Activated CD8-positive, alpha-beta memory T cell treated with anti-CD3 and anti-CD28 coated beads, Interleukin-2, amount 50 U/mL, for 4 hours (primary cell): ENCODE results near the gene IQCE.

ENCODE experiments used
- DNase-seq: peaks from one replicate; pipeline ENCODE4 v3.0.0-alpha.2; 2020

Gene IQCE

GRCh38 chr7:2621061-2621828, 62.5 kb downstream of the IQCE start:
- DNase-seq: no peak

DNA sequence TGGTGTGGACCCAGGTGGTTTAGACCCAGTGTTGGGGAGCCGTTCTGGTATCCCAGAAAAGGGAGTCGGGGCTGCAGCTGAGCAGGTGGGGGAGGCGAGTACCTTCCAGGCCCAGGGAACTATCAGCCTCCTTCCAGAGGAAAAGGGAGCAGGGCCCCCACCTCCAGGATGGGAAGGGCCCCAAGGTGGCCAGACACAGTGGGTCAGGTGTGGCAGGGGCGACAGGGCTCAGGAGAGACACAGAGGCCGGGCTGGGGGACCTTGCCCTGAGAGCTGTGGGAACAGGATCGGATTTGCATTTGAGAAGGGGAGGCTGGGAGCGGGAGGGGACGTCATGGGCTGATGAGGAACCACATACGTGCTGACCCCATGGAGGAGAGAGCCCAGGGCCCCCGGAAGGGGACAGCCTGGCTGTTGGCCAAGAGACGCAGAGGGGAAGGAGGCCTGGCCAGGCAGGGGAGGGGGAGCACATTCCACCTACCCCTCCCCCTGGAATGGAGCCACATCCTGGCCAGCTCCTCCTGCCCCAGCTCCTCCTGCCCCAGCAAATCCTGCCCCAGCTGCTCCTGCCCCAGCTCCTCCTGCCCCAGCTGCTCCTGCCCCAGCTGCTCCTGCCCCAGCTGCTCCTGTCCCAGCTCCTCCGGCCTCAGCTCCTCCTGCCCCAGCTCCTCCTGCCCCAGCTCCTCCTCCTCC, 63.3 kb downstream of the IQCE start:
- DNase-seq: no peak

DNA sequence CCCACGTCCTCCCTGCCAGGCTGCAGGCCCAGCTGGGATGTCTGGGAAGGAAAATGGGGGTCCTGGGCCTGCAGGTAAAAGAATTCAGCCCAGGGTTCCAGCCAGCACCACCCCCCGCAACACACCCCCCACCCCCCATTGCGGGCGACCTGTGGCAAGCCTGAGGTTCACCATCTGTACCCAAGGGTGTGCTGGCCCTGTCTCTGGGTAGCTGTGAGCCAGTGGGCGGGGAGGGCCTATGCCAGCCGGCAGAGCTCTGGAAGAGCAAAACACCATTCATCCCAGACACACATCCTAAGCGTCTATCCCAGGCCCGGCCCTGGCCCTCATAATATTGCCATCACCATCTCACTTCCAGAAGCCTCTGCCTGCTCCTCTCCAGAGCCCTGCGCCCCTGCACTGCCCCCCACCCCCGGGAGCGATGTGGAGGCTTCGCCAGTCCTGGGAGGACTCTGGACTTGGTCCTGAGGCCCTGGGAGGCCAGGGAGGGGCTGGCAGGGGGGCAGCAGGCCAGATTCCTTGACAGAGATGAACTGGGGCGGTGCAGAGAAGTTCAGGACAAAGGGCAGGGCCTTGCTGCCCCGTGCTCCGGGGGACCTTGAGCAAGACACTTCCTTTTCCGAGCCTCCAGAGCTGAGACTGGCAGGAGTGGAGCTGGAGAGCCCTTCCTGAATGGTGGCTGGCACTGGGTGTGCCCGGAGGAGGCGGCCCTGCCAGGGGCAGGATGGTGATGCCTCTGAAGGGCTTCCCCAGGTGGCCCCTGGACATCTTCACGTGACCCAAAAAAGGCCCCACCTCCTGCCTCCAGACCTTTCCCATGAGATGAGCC, 64.3 kb downstream of the IQCE start:
- DNase-seq: no peak

GRCh38 chr7:2623698-2624014, 64.9 kb downstream of the IQCE start:
- DNase-seq: no peak

DNA sequence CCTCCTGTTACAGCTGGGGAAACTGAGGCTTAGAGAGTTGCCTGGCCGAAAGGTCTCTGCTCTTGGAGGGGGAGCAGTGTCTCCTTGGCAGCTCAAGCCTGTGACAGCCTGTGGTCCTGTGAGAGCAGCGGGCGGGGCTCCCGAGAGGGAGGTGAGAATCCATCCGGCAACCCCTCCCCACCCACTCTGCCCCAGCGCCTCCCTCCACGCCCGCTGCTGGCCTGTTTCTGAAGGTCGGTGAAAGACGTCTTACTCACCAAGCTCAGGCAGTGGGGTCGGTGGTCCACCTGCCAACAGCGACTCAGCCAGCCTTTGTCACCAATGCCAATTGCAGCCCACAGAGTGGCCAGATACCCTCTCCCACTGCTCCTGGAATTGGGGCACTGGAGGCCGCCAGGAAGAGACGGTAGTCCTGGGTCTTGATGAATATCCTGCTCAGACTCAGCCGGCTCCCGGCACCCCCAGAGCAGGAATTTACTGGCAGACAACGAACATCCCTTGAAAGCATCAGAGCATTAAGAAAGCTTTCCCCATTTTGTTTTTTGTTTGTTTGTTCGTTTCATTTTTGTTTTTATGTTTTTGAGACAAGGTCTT, 65.6 kb downstream of the IQCE start:
- DNase-seq: no peak

DNA sequence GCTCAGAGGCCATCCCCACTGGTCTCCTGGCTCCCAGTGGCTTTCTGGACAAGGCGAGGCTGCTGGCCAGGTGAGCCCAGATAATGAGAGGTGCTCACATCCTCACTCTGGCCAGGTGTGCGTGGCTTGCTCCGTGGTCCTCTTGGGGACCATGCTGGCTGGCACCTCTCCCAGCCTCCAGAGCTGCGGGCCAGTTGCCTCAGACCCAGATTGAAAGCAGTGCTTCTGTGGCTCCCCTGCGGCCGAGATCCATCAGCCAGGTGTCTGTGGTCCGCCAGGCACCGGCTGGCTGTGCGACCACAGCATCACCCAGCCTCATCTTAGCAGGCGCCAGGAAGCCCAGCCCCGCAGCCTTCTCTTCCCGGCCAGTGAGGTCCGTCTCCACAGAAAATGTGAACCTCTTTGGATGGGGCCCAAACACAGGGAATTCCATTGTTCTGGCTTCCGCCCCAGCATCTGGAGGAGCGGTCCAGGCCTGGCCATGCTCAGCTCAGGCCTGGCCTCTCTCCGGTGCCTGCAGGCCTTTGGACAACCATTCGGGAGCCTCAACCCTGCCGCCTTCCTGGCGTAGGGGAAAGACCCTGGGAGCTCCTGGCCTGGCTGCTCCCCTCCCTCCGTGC, 67.8 kb downstream of the IQCE start:
- no peak for DNase-seq

DNA sequence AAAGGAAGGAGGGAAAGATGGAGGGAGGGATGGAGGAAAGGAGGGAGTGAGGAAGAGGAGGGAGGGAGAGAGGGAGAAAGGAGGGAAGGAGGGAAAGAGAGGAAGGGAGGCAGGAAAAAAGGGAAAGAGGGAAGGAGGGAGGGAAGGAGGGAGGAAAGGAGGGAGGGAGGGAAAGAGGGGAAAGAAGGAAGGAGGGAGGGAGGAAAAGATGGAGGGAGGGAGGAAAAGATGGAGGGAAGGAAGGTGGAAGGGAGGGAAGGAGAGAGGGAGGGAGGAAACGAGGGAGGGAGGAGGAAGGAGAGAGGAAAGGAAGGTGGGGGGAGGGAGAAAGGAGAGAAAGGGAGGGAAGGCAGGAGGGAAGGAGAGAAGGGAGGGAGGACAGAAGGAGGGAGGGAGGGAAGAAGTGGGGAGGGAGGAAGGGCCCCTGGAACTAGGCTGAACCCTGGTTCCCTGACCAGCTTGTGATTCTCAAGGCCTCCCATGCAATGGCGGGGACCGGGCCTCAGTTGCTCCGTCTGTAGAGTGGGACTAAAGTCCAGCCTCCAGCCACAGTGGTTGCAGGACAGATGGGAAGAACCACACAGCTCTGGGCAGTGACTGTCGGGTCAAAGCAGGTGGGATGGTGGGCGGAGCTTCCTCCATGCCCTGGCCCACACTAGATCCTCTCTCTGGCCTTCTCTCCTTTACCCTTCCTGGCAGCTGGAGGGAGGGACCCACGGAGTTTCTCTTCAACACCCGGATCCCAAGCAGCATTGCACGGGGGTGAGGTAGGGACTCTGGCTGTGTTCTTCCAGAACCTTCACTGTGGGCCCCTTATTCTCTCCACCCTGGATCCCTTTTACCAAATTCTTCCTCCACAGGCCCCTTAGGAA, 68.7 kb downstream of the IQCE start:
- no peak for DNase-seq

DNA sequence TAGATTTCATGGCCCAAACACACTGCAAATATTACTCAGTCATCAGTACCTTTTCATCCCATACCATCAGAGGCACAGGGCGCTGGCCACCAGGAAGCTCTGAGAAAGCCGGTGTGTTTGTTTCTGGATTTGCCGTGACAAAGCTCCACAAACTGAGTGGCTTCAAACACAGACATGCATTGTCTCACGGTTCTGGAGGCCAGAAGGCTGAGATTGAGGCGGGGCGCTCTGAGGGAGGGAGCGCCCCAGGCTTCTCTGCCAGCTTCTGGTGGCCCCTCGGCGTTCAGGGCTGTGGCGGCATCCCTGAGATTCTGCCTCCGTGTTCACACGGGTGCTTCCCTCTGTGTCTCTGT, 69.3 kb downstream of the IQCE start:
- no peak for DNase-seq

GRCh38 chr7:2628891-2629290, 70.1 kb downstream of the IQCE start:
- DNase-seq: no peak

- DNase-seq: no peak
Measured at GRCh38 chr7:2629746-2630681, 71.2 kb downstream of the IQCE start.

- no peak for DNase-seq
Measured at GRCh38 chr7:2631946-2632732, 73.4 kb downstream of the IQCE start, which contains the start of gene TTYH3. TTYH3 (plus strand) TSS chr7:2631986; CDS start chr7:2632156, 170 bp downstream.

DNA sequence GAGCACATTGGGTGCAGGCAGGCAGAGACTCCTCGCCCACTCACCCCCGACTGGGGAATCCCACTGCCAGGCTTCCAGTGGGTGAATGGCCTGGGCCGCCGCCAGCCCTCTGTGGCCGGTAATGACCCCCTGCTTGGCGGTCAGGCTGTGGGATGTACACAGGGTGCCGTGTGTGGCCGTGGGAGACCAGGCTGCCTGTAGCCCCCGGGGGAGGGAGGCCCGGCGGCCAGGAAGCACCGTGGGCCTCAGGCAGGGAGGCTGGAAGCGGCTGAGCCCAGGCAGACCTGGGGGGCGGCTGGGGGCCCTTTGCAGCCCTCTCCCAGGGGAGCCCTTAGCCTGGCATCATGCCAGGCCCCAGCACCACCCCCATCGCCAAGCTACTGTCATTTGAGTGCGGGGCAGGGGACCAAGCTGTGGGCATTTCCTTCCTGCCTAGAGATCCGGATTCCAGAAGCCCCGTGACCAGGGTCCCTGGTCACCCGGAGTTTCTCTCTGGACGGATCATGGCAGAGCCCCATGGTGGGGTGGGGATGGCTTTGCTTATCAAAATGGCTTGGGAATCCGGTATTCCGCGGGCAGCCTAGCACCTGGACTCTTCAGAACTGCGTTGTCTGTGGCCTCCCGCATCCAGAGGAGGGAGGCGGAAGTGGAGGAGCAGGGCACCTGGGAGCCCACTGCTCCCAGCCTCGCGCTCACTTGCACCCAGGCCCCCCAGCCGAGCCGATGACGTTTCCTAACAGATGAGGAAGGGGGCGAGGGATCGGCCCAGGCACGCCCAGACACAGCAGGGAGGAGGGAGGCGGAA, 74.2 kb downstream of the IQCE start:
- DNase-seq: peak; percentile 54

DNA sequence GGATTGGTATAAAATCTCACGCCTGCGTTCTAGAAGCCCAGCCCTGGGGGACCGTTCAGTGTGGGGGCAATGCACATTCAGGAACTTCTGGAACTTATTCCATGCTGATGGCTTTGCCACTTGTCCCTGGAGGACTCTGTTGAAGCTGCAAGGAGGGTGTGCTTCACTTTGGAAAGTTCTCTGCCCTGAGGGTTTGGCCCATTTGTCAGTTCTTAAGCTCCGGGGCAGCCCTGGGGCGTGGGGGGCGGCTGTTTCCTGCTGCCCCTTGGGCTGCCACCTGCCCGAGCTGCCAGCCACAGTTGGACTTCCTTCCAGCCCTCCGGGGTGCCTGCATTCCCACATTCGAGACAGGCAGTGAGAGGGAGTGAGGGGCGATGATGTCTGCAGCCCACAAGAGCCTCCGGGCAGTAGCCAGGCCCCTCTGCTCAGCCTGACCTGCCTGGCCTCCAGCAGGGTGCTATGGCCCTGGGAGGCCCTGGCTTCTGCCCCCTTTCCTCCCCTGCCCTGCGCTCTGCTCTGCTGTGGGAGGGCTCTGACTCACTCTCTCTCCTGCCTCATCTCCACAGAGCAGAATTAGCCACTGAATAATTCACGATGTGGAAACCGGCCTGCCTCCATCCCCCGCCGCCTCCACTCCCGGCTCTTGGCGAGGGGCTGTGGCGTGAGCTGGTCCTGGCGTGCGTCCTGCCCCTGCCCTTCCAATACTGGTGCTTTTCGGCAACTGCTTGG, 74.9 kb downstream of the IQCE start:
- DNase-seq: peak; percentile 55

DNA sequence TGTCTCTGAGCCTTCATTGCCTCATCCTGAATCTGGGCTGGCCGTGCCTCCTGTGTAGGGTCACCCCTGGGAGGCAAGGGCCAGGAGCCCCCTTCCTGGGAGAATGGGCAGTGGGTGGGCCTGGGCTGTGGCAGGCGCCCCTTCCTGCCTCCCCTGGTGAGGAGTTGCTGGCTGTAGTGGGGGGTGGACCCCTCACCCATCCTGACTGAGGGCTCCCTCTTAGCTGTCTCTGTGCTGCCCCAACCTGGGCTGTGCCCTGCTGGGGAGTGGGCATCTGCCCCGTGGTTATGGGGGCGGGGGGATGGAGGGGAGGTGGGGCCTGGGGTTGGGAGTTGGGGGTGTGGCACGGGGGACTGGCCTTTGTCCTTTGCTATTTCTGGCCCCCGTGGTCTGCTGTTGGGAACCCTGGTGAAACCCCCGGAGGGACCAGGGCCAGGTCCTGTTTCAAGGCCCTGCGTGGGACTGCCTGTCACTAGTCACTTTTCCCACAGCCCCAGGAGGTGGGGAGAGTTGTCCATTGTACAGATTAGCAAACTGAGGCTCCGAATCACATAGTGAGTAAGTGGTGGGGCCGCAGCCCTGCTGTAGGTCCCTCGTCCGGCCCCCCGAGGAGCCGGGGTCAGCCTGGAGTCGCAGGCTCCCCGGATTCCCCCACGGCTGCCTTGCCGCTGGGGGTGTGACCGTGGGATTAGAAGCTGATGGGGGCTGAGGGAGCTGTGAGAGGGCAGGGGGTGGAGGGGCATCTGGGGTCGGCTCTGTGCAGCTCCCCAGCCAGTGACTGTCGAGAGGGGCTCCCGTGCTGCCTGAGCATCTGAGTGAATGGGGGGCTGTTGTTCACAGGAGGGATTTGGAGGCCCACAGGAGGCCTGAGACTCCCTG, 75.7 kb downstream of the IQCE start:
- DNase-seq: no peak

GRCh38 chr7:2635148-2635668, 76.4 kb downstream of the IQCE start:
- no peak for DNase-seq

DNA sequence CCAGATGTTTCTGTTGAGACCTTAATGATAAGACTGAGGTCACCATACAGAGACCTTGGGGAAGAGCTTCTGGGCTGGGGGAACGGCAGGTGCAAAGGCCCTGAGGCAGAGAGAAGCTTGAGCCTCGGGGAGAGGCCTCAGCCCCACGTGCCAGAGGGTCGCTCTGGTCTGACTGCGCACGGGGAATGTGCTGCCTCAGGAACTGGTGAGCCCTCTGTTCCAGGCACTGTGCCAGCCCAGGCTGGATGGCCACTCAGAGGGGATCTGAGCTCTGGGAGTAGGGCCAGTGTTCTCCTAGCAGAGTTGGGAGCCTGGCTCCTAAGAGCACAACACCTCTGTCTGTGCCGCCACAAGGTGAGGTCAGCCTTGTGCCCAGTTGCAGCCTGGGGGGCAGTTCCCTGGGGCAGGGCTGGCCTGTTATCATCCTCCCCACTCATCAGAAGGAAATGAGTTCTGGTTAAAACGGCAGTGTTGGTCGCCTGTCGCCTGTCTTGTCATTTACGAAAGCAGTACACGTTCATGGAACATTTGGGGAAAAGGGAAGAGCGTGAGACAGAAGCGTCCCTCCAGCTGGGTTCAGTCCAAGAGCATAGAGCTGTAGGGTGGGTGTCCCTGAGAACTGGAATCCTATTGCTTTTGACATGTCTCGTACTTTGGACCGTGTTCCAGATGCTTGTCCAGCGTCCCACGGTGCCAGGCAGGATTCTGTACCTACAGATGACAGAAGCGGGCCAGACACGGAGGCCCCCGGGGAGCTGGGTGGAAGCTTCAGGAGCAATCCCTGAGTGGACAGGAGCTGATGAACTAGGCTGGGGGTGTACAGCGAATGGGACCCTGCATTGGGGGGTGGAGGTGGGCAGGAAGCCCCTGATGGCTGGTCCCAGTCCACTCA, 77.3 kb downstream of the IQCE start:
- no peak for DNase-seq
